Stimulated activated naive CD8-positive, alpha-beta T cell treated with anti-CD3 and anti-CD28 coated beads, Interleukin-15, amount 100 ng/mL, for 72 hours (primary cell): ENCODE data around the gene WDR26.

Experiments
- ATAC-seq: fragments of 150-1000 bp; cut with Tn5 transposase; 2 replicates; pipeline ENCODE4 v1.10.0; 2021; ENCODE audit warnings: mild to moderate bottlenecking, moderate library complexity
- DNase-seq, 2 donors: peaks; one replicate each; pipeline ENCODE4 v3.0.0; 2021 to 2022
- H3K27ac Mint-ChIP-seq, 2 donors: one replicate each; pipeline ENCODE4 v1.8.0; 2022; ENCODE audit warnings: mild to moderate bottlenecking in 2 of 2, mixed read lengths in 2 of 2, moderate library complexity in 2 of 2
- H3K27me3 Mint-ChIP-seq: one replicate; pipeline ENCODE4 v1.8.0; 2022; ENCODE audit warnings: mixed read lengths
- H3K4me1 Mint-ChIP-seq: one replicate; pipeline ENCODE4 v1.8.0; 2022; ENCODE audit warnings: mild to moderate bottlenecking, mixed read lengths
- H3K4me3 Mint-ChIP-seq, 2 donors: one replicate each; pipeline ENCODE4 v1.8.0; 2022; ENCODE audit warnings: mild to moderate bottlenecking in 2 of 2, mixed read lengths in 2 of 2, moderate library complexity in 1 of 2
- H3K9me3 Mint-ChIP-seq, 2 donors: one replicate each; pipeline ENCODE4 v1.8.0; 2022; ENCODE audit warnings: mixed read lengths in 2 of 2

Gene WDR26

DNA sequence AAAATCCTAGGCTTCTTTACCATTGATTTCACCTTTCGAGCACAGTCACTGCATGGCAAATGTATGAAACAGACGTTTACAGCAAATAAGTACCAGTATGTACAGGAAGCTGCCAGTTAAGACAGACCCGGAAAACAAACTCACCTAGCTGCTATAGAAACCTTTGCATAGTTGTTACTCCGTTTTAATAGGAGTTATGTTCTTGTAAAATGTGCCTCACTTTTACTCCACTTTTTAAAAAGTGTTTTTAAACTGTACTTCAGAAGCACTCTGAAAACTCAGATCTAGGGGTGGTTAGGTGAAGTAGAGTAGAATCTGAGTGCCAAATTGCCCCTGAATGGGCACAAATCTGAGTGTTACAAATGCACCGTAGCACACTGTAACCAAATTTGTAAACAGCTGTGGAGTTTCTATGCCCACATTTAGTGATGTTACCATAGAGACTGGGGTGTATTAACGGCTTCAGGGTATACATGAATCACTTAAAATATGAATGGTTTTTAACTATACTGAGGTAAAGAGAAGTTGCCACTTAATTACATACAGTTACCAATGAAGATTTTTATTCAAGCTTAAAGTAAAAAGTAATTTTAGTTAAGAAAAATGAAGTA, 47.2 kb downstream of the WDR26 start:
- ATAC-seq = peak; percentile 85
- peak overlapping the region; percentile 54 to 74 for H3K27ac Mint-ChIP-seq

DNA sequence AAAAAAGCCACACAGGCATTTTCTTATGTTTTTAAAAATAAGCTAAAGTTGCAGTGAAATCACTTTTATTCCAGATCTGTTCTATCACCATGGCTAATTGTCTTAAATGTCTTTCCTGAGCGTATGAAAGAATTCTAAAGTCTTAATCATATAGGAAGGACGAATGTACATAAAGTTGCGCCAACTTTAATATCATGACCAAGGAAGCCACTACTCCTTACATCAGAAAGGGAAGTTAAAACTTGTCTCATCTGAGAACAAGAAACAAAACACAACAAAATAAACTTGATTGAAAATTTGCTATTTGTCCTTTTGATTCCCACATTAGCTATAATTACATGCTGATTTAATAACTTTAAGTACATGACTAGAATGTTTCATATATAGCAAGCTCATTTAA, 51.4 kb downstream of the WDR26 start:
- no peak overlapping the region for H3K27ac Mint-ChIP-seq
- H3K27me3 Mint-ChIP-seq = no peaks in the 10 kb centered on the region
- H3K9me3 Mint-ChIP-seq = no peaks in the 10 kb centered on the region
- no peak for DNase-seq
- no peak for ATAC-seq
- peaks cover 73% of the 10 kb centered on the region for H3K4me1 Mint-ChIP-seq
- no peak overlapping the region for H3K4me3 Mint-ChIP-seq

More for the DNA sequence above, 47.2 kb downstream of the WDR26 start:
- Mint-ChIP-seq H3K4me1 (peaks cover 36% of the 10 kb centered on the region), H3K9me3 (no peaks in the 10 kb centered on the region), H3K27me3 (no peaks in the 10 kb centered on the region), H3K4me3 (no peak overlapping the region)
- no peak for DNase-seq

DNA sequence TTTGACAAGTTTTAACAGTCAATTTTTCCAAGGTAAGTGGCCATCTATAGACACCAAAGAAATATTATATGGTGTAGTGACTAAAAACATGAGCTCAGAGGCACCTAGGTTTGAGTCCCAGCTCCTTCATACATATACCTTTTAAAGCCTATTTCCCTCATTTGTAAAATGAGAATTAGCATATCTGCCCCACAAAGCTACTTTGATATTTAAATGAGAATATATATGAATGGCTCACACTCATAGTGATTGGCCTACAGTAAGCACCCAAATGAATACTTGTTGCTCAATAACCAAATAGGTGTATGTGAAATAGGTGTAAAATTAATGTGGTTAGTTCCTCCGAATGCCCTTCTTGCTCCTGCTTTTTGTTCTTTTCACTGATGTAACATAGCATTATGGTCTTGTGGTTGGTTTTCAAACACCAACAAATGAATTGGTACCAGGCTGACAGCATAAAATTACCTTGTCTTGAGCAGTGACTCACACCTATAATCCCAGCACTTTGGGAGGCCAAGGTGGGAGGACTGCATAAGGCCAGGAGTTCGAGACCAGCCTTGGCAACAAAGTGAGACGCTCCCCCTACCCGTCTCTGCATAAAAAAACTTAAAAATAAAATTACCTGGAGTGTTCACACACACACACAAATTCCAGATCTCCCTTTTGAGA, 52.6 kb downstream of the WDR26 start:
- Mint-ChIP-seq H3K4me1 (peaks cover 73% of the 10 kb centered on the region), H3K4me3 (peak overlapping the region; percentile 50 to 60), H3K27me3 (no peaks in the 10 kb centered on the region), H3K9me3 (no peaks in the 10 kb centered on the region), H3K27ac (peak overlapping the region; percentile 33 to 91)
- DNase-seq (peak; percentile 31 to 56), ATAC-seq (peak; percentile 83)

DNA sequence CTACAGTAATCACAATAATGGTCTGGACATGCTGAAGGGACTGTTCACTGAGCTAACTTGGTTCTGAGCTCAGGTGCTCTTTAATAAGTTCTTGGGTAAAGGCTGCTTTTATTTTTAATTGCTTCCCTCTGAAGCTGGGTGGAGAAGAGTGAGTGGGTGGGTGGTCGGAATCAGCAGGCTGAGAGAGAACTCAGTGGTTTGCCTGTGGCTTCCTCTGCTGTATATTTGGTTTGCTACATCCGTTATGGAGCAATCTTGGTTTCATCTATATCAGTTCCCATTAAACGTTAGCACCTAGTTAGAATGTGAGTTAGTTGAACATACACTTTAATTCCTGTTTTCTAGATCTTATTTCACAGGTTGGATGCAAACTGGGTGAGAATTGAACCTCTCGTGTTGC, 54.6 kb downstream of the WDR26 start:
- Mint-ChIP-seq H3K9me3 (no peaks in the 10 kb centered on the region), H3K4me1 (peaks cover 82% of the 10 kb centered on the region), H3K27me3 (no peaks in the 10 kb centered on the region), H3K27ac (peak overlapping the region in 1 of 2 donors; percentile 83), H3K4me3 (peak overlapping the region; percentile 58 to 68)
- peak; percentile 62 for ATAC-seq
- peak; percentile 46 to 72 for DNase-seq

DNA sequence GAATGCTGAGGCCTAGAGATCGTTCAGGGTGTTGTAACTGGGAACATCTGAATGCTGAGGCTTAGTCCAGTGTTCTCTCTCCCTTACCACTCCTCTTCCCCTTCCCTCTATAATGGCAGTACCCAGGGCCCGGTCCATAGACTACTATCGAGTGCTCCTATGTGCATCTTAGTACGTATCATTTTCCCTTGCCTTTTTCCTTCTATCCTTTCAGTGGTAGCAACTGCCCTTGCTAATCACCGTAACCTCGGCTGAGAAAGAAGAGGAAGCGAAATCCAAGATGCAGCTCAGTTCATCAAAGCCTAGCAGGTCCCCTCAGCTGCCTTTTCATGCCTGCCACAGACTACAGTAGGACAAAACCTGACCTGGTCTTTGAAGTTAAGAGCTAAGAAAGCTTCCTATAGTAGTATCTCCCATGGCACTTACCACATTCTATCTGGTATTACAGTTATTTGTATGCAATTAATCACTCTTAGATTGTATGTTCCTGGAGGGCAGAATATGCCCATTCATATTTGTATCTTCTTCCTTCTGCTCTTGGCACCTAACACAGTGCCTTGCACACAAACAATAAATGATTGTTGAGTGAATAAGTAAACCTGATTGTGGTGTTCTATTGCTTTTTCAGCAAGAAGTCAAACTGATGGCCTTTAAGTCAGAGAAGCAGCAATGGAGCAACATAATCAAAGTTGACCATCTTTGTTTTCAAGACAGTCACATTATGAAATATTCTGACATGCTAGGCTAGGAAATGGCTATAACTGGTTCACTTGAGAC, 55.6 kb downstream of the WDR26 start:
- Mint-ChIP-seq H3K4me3 (peak overlapping the region; percentile 13 to 25), H3K4me1 (peaks cover 92% of the 10 kb centered on the region), H3K27me3 (no peaks in the 10 kb centered on the region), H3K27ac (no peak overlapping the region), H3K9me3 (no peaks in the 10 kb centered on the region)
- DNase-seq (no peak), ATAC-seq (no peak)

DNA sequence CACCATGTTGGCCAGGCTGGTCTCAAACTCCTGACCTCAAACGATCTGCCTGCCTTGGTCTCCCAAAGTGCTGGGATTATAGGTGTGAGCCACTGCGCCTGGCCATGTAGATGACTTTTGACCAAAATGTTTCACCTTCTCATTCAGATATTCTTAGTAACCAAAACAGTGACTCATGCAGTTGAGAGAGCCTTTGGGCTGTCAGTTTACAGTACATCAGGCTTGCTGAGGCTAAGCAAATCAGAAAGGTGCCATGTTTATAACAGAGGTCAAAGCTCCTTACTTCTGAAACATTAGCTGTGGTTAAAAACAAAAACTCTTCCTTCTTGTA, 57.0 kb downstream of the WDR26 start:
- H3K9me3 Mint-ChIP-seq = no peaks in the 10 kb centered on the region
- H3K4me3 Mint-ChIP-seq = peak overlapping the region; percentile 45 to 53
- H3K27me3 Mint-ChIP-seq = no peaks in the 10 kb centered on the region
- DNase-seq (peak; percentile 28 to 67), ATAC-seq (peak; percentile 71)
- peaks cover 98% of the 10 kb centered on the region for H3K4me1 Mint-ChIP-seq
- H3K27ac Mint-ChIP-seq = peak overlapping the region in 1 of 2 donors; percentile 89

DNA sequence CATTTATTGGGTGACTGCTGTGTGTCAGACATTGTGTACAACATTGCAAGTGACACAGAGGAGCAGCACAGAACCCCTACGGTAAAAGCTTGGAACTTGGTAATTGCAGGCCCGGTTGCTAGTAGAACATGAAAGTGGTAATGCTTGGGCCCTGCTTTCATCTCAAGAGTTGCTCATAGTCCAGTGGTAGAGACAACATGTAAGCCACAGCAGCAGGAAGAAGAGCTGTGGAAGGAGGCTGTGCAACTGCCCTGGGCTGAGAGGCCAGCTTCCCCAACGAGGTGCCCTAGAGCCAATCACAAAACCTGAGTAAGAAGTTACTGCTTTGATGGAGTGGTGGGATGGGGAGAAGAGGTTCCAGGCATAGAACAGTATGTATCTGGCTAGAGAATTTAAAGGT, 59.5 kb downstream of the WDR26 start:
- ATAC-seq = peak; percentile 44
- no peak for DNase-seq
- no peaks in the 10 kb centered on the region for H3K9me3 Mint-ChIP-seq
- H3K27me3 Mint-ChIP-seq = no peaks in the 10 kb centered on the region
- peaks cover 76% of the 10 kb centered on the region for H3K4me1 Mint-ChIP-seq
- no peak overlapping the region for H3K27ac Mint-ChIP-seq
- no peak overlapping the region for H3K4me3 Mint-ChIP-seq

DNA sequence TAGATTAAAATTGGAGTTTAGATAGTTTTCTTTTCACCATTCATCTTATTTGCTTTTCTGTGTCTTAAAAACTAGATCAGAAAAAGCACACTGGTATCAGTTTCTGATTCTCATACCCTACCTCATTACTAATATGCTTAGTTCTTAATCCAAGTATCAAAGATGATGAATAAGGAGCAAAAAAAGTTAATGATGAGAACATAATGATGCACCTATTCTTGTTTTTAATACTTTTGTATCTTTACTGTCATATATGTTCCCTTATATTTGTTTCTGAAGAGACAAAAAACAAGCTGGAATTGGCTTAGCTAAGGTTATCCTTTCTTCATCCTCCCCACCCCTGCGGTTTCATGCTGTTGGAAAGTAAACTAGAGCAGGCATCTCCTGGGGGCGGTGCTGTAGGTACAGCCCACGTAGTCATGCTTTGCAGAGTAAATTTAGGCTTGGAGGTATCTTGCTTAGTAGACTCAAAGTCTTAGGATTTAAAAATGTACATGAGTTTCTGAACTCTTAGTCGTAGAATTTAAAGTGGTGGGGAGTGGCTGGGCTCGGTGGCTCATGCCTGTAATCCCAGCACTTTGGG, 61.5 kb downstream of the WDR26 start:
- H3K27me3 Mint-ChIP-seq = no peaks in the 10 kb centered on the region
- DNase-seq (no peak), ATAC-seq (no peak)
- H3K27ac Mint-ChIP-seq = peak overlapping the region in 1 of 2 donors; percentile 57
- peaks cover 74% of the 10 kb centered on the region for H3K4me1 Mint-ChIP-seq
- peak overlapping the region in 1 of 2 donors; percentile 26 for H3K4me3 Mint-ChIP-seq
- no peaks in the 10 kb centered on the region for H3K9me3 Mint-ChIP-seq

DNA sequence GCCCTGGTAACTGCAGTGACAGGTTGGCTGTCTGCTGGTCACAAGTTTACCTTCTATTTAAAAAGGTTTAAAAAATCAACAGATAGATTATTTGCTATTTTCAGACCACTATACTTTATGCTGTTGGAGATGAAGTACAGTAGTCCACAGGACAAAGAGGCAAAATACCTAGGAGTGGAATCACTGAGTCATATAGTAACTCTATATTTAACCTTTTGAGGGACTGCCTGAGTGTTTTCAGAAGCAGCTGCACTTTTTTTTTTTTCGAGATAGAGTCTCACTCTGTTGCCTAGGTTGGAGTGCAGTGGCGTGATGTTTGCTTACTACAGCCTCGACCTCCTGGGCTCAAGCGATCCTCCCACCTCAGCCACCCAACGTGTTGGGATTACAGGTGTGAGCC, 66.2 kb downstream of the WDR26 start:
- Mint-ChIP-seq H3K4me1 (peaks cover 62% of the 10 kb centered on the region), H3K9me3 (no peaks in the 10 kb centered on the region), H3K4me3 (no peak overlapping the region), H3K27ac (no peak overlapping the region), H3K27me3 (no peaks in the 10 kb centered on the region)
- peak; percentile 85 for ATAC-seq
- DNase-seq = no peak

DNA sequence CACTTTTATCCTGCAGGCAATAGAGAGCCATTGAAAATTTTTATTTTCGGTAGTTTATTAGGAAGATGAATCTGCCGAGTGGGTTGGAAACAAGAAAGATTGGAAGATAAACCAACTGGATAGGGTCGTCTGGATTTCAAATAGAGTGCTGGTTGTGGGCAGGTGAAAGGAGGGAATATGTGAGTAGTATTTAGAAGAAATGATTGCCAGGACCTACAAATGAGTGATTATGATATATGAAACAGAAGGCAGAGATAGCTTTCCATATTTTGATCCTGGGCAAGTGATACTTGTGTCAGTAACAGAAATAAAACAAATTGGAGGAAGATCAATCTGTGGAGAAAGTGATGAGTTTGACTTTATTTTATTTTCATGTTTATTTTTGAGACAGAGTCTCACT, 75.4 kb downstream of the WDR26 start:
- Mint-ChIP-seq H3K4me3 (peak overlapping the region; percentile 92 to 99), H3K27me3 (no peaks in the 10 kb centered on the region), H3K9me3 (no peaks in the 10 kb centered on the region), H3K4me1 (peaks cover 59% of the 10 kb centered on the region), H3K27ac (no peak overlapping the region)
- no peak for DNase-seq
- no peak for ATAC-seq

DNA sequence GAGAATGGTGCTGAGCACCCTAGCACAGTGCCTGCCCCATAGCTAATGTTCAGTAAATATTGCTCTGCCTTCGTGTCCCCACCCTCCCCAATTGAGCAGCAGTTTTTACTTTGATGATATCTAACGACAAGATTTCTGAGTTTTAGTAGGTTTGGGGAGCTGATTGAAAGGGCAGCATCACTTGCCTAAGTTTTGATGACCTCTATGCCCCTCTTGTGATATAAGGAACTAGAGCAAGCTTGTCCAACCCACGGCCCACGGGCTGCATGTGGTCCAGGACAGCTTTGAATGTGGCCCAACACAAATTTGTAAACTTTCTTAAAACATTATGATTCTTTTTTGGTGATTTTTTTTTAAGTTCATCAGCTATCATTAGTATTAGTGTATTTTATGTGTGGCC, 76.4 kb downstream of the WDR26 start:
- Mint-ChIP-seq H3K27ac (peak overlapping the region in 1 of 2 donors; percentile 94), H3K4me1 (peaks cover 58% of the 10 kb centered on the region), H3K27me3 (no peaks in the 10 kb centered on the region), H3K9me3 (no peaks in the 10 kb centered on the region), H3K4me3 (peak overlapping the region; percentile 92 to 99)
- ATAC-seq = no peak
- no peak for DNase-seq

DNA sequence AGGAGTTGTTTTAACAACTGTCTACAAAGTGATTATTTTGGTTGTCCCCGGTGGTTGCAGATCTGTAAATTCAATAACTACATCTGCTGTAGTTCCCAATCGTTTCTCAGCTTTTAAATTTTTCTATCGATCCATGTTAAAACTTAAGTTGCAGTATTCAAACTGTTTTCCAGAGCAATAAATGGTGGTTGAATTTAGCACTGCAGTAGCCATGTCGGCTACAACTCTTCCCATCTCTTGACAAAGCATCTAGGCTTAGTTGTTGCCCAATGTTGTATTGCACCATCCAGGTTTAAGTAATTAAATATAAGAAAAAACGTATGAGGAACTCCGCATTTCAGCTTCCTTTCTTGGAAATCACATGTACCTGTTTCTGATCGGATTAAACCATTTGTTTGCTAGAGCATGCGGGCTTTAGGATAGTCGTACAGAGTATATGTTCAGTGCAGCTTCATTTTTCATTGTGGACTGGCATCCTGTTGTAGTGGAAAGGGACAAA, 76.9 kb downstream of the WDR26 start:
- DNase-seq (no peak), ATAC-seq (no peak)
- H3K4me3 Mint-ChIP-seq = peak overlapping the region; percentile 92 to 99
- H3K27ac Mint-ChIP-seq = peak overlapping the region; percentile 94 to 98
- H3K27me3 Mint-ChIP-seq = no peaks in the 10 kb centered on the region
- H3K4me1 Mint-ChIP-seq = peaks cover 53% of the 10 kb centered on the region
- H3K9me3 Mint-ChIP-seq = no peaks in the 10 kb centered on the region

DNA sequence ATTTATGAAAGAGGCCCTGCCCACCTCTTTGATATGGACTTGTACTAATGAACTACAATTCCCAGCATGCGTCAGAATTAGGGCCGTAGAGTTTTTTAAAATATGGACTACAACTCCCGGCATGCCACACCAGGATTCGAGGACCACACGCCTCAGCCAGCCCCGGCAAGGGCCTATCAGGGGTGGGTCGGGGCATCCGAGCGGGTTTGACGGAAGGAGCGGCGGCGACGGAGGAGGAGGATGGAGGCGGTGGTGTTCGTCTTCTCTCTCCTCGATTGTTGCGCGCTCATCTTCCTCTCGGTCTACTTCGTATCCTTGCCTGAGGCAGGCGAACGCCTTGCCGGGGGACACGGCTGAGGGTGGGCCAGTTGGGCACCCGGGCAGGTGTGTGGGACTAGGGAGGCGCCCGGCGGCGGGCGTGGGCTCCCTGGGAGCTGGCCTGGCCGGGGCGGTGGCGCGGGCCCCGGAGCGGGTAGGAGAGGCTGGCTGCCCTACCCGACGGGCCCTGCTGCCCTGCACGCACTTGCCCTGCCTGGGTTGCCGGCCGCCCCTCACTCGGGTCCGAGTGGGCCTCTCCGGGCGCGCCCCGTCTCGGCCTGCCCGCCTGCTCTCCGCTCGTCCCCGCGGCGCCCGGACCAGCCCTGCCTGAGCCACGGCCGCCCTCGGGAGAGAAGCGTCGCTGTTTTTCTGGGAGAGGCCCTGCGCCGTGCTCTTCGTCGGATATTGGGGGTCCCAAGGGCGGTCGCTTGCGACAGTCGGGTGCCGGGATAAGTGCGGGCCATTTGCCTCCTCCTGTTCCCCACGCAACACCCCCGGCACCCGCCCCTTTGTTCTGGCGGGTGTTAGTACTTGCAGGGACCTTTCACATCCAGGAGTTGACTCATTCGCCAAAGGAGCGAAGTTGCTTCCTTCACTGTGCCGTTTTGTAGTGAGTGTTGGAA, 77.6 kb downstream of the WDR26 start, which contains the start of gene CNIH4:
CNIH4 (plus strand) TSS at position 195 of the 941 bp plus-strand sequence; CDS start at position 241, 46 bp downstream.
- peak within 1 kb of the TSS; percentile 94 to 98 for H3K27ac Mint-ChIP-seq
- DNase-seq (peak; percentile 88 to 93), ATAC-seq (peak; percentile 99)
- no peaks in the 10 kb centered on the region for H3K9me3 Mint-ChIP-seq
- H3K27me3 Mint-ChIP-seq = no peaks in the 10 kb centered on the region
- peak within 1 kb of the TSS; percentile 92 to 99 for H3K4me3 Mint-ChIP-seq
- peaks cover 46% of the 10 kb centered on the region for H3K4me1 Mint-ChIP-seq

DNA sequence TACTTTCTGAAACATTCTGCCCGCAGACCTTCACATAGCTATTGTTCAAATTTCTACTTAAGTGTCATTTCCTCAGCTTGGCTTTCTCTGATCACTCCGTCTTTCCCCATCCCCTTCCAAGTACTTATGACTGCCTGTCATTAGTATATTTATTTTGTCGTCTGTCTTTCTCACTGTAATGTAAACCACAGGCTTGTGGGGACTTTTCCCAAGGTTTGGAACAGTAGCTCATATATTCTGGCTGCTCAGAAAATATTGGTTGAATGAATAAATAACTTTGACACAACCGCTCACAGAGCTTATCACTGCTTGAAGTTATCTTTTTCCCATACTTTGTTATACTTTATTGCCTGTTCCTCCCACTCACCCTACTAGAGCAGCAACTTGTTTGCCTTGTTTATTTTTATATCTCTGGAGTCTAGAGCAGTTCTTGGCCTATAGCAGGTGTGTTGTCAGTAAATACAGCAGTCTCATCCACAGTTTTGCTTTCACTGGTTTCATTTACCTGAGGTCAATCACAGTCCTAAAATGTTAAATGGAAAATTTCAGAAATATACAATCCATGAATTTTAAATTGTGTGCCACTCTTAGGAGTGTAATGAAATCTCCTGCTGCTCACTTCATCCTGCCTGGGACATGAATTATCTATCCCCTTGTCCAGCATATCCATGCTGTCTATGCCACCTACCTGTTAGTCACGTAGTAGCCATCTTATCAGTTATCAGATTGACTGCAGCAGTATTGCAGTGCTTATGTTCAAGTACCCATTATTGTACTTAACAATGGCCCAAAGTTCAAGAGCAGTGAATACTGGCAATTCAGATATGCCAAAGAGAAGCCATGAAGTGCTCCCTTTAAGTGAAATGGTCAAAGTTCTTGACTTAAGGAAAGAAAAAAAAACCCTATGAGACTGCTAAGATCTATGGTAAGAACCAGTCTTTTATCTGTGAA, 80.3 kb downstream of the WDR26 start:
- H3K27me3 Mint-ChIP-seq = no peaks in the 10 kb centered on the region
- no peaks in the 10 kb centered on the region for H3K9me3 Mint-ChIP-seq
- peaks cover 36% of the 10 kb centered on the region for H3K4me1 Mint-ChIP-seq
- H3K27ac Mint-ChIP-seq = peak overlapping the region in 1 of 2 donors; percentile 11
- H3K4me3 Mint-ChIP-seq = peak overlapping the region in 1 of 2 donors; percentile 4
- DNase-seq (no peak), ATAC-seq (no peak)
